Mesendoderm (in vitro differentiated cells): Measurements from ENCODE around the gene NRXN3.
A peak's percentile ranks its signal among the peaks of the same experiment; 100 is the strongest.

Experiments used
- DNase-seq: peaks from one replicate; pipeline ENCODE4 v3.0.0; 2013
- H2AK5ac ChIP-seq: 2 replicates; pipeline ENCODE4 v1.6.1; 2013; ENCODE audit warnings: low read length, inconsistent platforms
- H2BK120ac ChIP-seq: 2 replicates; pipeline ENCODE4 v1.6.1; 2013; ENCODE audit warnings: low read depth, mild to moderate bottlenecking, low read length, moderate library complexity, mixed read lengths
- H2BK15ac ChIP-seq: replicated peaks from 2 replicates; pipeline ENCODE4 v1.6.1; 2013; ENCODE audit warnings: low read depth, mild to moderate bottlenecking, moderate library complexity
- H2BK5ac ChIP-seq: 2 replicates; pipeline ENCODE4 v1.6.1; 2013; ENCODE audit warnings: low read length, inconsistent platforms
- H3K18ac ChIP-seq: 2 replicates; pipeline ENCODE4 v1.6.1; 2013; ENCODE audit warnings: mild to moderate bottlenecking, low read length, mixed read lengths
- H3K23ac ChIP-seq: one replicate; pipeline ENCODE4 v1.6.1; 2013; ENCODE audit warnings: low read length
- H3K27ac ChIP-seq: 2 replicates; pipeline ENCODE4 v1.5.1; 2013; ENCODE audit warnings: low read depth, mild to moderate bottlenecking, inconsistent platforms, low read length, moderate library complexity
- H3K27me3 ChIP-seq: 2 replicates; pipeline ENCODE4 v1.6.1; 2013; ENCODE audit warnings: low read length, control low read depth, mild to moderate bottlenecking, inconsistent platforms; ENCODE audit not compliant: insufficient read depth, poor library complexity
- H3K36me3 ChIP-seq: 2 replicates; pipeline ENCODE4 v1.6.1; 2013; ENCODE audit warnings: low read length, inconsistent platforms; ENCODE audit not compliant: control insufficient read depth, insufficient read depth
- H3K4ac ChIP-seq: one replicate; pipeline ENCODE4 v1.6.1; 2013; ENCODE audit warnings: low read depth, mild to moderate bottlenecking, low read length, moderate library complexity
- H3K4me1 ChIP-seq: 2 replicates; pipeline ENCODE4 v1.6.1; 2013; ENCODE audit warnings: low read depth, low read length, inconsistent platforms; ENCODE audit not compliant: control insufficient read depth
- H3K4me2 ChIP-seq: 2 replicates; pipeline ENCODE4 v1.6.1; 2013; ENCODE audit warnings: low read length
- H3K4me3 ChIP-seq: 2 replicates; pipeline ENCODE4 v1.5.1; 2013; ENCODE audit warnings: mild to moderate bottlenecking, low read length
- H3K56ac ChIP-seq: one replicate; pipeline ENCODE4 v1.6.1; 2013; ENCODE audit warnings: low read length
- H3K79me1 ChIP-seq: 2 replicates; pipeline ENCODE4 v1.6.1; 2013; ENCODE audit warnings: low read length, inconsistent platforms
- H3K79me2 ChIP-seq: 2 replicates; pipeline ENCODE4 v1.6.1; 2013; ENCODE audit warnings: mild to moderate bottlenecking, low read length; ENCODE audit not compliant: control insufficient read depth, insufficient read depth
- H3K9ac ChIP-seq: 2 replicates; pipeline ENCODE4 v1.6.1; 2013; ENCODE audit warnings: low read length, inconsistent platforms
- H4K5ac ChIP-seq: one replicate; pipeline ENCODE4 v1.6.1; 2013; ENCODE audit warnings: low read length
- H4K8ac ChIP-seq: one replicate; pipeline ENCODE4 v1.6.1; 2013; ENCODE audit warnings: low read depth, mild to moderate bottlenecking, control low read depth, low read length, moderate library complexity
- WGBS: extraction: QIAGEN DNeasy Blood & Tissue Kit; methylation state at CpG from one replicate; pipeline ENCODE4 v1.1.7; 2013; ENCODE audit warnings: low lambda C conversion rate, missing lambda C conversion rate; ENCODE audit not compliant: insufficient coverage; ENCODE audit errors: extremely low coverage; 5-methylcytosine and 5-hydroxymethylcytosine counted together

The NRXN3 gene

DNA sequence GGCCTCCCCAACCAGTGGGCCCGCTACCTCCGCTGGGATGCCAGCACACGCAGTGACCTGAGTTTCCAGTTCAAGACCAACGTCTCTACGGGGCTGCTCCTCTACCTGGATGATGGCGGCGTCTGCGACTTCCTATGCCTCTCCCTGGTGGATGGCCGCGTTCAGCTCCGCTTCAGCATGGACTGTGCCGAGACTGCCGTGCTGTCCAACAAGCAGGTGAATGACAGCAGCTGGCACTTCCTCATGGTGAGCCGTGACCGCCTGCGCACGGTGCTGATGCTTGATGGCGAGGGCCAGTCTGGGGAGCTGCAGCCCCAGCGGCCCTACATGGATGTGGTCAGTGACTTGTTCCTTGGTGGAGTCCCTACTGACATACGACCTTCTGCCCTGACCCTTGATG is 73.0 kb downstream of the NRXN3 start:
- H3K4me1 ChIP-seq: no peaks in the 10 kb centered on the region
- no peaks in the 10 kb centered on the region for H3K79me1 ChIP-seq
- no CpG with 5 or more reads among the region's 20 CpGs for WGBS
- H3K4me2 ChIP-seq: no peak overlapping the region
- H2BK120ac ChIP-seq: no peak overlapping the region
- no peaks in the 10 kb centered on the region for H3K79me2 ChIP-seq
- no peak overlapping the region for H3K56ac ChIP-seq
- H3K18ac ChIP-seq: no peak overlapping the region
- no peak overlapping the region for H2BK15ac ChIP-seq
- H3K9ac ChIP-seq: no peak overlapping the region
- H3K4ac ChIP-seq: no peak overlapping the region
- no peak overlapping the region for H3K4me3 ChIP-seq
- H3K23ac ChIP-seq: no peak overlapping the region
- no peak overlapping the region for H4K8ac ChIP-seq
- H2BK5ac ChIP-seq: no peak overlapping the region
- no peaks in the 10 kb centered on the region for H3K27me3 ChIP-seq
- H2AK5ac ChIP-seq: no peak overlapping the region
- H3K36me3 ChIP-seq: no peaks in the 10 kb centered on the region
- DNase-seq: no peak
- H4K5ac ChIP-seq: no peak overlapping the region
- no peak overlapping the region for H3K27ac ChIP-seq

DNA sequence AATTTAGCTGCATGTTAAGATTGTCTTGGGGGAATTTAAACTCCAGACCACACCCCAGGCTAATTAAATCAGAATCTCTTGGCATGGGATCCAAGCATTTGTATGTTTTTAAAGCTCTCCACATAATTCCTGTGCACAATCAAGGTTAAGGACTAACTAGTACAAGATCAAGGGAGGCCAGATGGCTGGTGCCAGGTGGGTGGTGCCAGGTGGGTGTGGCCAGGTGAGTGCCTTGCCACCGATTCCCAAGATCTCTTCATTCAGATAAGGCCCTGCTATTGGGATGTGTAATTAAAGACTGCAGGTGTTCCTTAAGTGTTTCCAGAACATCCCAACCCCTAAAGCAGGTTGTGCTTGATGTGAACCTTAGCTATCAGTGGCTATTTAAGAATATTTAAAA is 75.1 kb downstream of the NRXN3 start:
- Histone ChIP-seq H3K9ac (no peak overlapping the region), H4K5ac (no peak overlapping the region), H3K79me2 (no peaks in the 10 kb centered on the region), H3K27ac (no peak overlapping the region), H2BK15ac (no peak overlapping the region), H3K36me3 (no peaks in the 10 kb centered on the region), H2BK120ac (no peak overlapping the region), H2BK5ac (no peak overlapping the region), H3K4ac (no peak overlapping the region), H3K4me2 (no peak overlapping the region), H3K4me1 (peaks cover 2% of the 10 kb centered on the region), H3K27me3 (no peaks in the 10 kb centered on the region), H3K79me1 (no peaks in the 10 kb centered on the region), H2AK5ac (no peak overlapping the region), H3K18ac (no peak overlapping the region), H3K23ac (no peak overlapping the region), H3K4me3 (no peak overlapping the region), H4K8ac (no peak overlapping the region), H3K56ac (no peak overlapping the region)
- no CpG with 5 or more reads among the region's 1 CpG for WGBS
- DNase-seq: no peak

DNA sequence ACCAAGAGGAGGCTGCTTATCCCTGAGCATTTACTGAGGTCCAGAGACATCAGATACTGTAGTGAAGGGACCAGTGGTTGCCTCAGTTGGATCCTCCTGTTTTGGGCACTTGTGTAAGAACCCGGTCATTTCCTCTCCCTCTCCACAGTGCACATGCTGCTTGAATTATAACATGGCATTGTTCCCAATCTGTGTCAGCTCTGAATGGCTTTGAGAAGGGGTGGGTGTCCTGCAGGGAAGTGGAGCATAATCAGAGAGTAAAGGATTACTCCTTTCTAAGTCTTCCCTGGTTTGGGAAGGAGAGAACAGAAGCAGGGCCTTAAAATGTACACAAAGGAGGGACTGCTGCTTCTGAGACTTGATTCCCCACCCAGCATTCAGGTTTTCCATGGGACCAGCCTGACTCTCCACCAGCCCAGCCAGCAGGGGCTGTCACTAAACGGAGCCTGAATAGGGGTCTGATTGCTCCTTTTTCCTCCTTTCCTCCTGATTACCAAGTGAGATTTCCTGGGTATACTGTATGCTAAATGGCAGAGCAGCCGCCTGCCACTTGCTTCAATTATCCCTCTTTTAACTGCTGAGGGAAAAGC is 78.4 kb downstream of the NRXN3 start:
- H4K5ac ChIP-seq: no peak overlapping the region
- H3K27ac ChIP-seq: no peak overlapping the region
- no peaks in the 10 kb centered on the region for H3K27me3 ChIP-seq
- DNase-seq: peak; percentile 14
- no peak overlapping the region for H2BK15ac ChIP-seq
- H3K9ac ChIP-seq: no peak overlapping the region
- H3K4me1 ChIP-seq: peaks cover 2% of the 10 kb centered on the region
- no peak overlapping the region for H2BK120ac ChIP-seq
- no CpG with 5 or more reads among the region's 3 CpGs for WGBS
- no peak overlapping the region for H3K4me3 ChIP-seq
- H2BK5ac ChIP-seq: no peak overlapping the region
- H3K79me2 ChIP-seq: no peaks in the 10 kb centered on the region
- no peaks in the 10 kb centered on the region for H3K79me1 ChIP-seq
- H3K36me3 ChIP-seq: no peaks in the 10 kb centered on the region
- no peak overlapping the region for H3K18ac ChIP-seq
- no peak overlapping the region for H4K8ac ChIP-seq
- H3K56ac ChIP-seq: no peak overlapping the region
- H3K4me2 ChIP-seq: no peak overlapping the region
- H3K23ac ChIP-seq: no peak overlapping the region
- H3K4ac ChIP-seq: no peak overlapping the region
- no peak overlapping the region for H2AK5ac ChIP-seq

DNA sequence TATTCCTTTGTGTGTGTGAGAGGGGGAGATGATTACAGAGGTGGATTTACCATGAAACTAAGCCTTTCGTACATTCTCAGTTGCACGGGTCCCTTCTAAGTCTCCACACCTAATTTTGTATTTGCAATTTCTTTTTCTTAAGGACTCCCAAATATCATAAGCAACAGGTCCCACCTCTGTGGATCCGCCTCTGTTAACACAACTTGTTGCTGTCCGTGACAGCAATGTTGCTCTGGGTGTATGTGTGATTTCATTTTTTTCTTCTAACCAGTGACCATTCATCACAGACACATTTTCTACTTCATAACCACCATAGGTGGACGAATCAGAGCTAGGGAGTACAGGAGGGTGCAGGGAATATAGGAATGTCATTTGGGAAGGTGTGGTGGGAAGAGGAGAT is 81.1 kb downstream of the NRXN3 start:
- H3K4ac ChIP-seq: no peak overlapping the region
- DNase-seq: no peak
- H3K56ac ChIP-seq: no peak overlapping the region

DNA sequence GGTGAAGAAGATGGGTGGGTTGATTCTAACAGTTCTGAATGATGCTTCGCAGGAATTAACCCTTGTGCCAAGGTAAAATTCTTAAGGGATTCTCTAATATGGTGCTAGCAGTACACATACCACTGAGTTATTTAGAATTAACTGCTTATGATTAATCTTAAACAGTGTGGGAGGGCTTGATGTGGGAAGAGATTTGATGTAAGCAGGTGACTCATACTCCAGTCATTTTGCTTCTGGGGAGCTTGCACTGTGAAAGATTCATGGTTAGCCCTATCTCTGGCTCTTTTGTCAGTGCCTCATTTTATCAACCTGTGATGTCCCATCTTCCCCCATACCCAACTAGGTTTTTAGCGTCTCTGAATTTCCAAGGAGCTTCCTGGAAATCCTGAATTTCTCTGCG is 83.8 kb downstream of the NRXN3 start:
- H3K27me3 ChIP-seq: no peaks in the 10 kb centered on the region
- no peaks in the 10 kb centered on the region for H3K4me1 ChIP-seq
- no peak overlapping the region for H3K56ac ChIP-seq
- H2BK15ac ChIP-seq: no peak overlapping the region
- H3K18ac ChIP-seq: no peak overlapping the region
- no peaks in the 10 kb centered on the region for H3K79me1 ChIP-seq
- H4K5ac ChIP-seq: no peak overlapping the region
- H2AK5ac ChIP-seq: no peak overlapping the region
- H3K4me2 ChIP-seq: no peak overlapping the region
- no CpG with 5 or more reads among the region's 3 CpGs for WGBS
- no peak overlapping the region for H3K27ac ChIP-seq
- H3K36me3 ChIP-seq: no peaks in the 10 kb centered on the region
- H3K23ac ChIP-seq: no peak overlapping the region
- H3K4me3 ChIP-seq: no peak overlapping the region
- no peak overlapping the region for H2BK120ac ChIP-seq
- H2BK5ac ChIP-seq: no peak overlapping the region
- DNase-seq: no peak
- H3K9ac ChIP-seq: no peak overlapping the region
- H3K79me2 ChIP-seq: no peaks in the 10 kb centered on the region
- H3K4ac ChIP-seq: no peak overlapping the region
- no peak overlapping the region for H4K8ac ChIP-seq

More for the DNA sequence above, 81.1 kb downstream of the NRXN3 start:
- Histone ChIP-seq H3K4me3 (no peak overlapping the region), H3K79me2 (no peaks in the 10 kb centered on the region), H3K23ac (no peak overlapping the region), H4K8ac (no peak overlapping the region), H3K27me3 (no peaks in the 10 kb centered on the region), H2BK15ac (no peak overlapping the region), H3K4me2 (no peak overlapping the region), H3K9ac (no peak overlapping the region), H3K18ac (no peak overlapping the region), H3K36me3 (no peaks in the 10 kb centered on the region), H4K5ac (no peak overlapping the region), H3K27ac (no peak overlapping the region), H3K79me1 (no peaks in the 10 kb centered on the region), H2BK5ac (no peak overlapping the region), H2AK5ac (no peak overlapping the region), H3K4me1 (peaks cover 2% of the 10 kb centered on the region), H2BK120ac (no peak overlapping the region)
- no CpG with 5 or more reads among the region's 5 CpGs for WGBS

DNA sequence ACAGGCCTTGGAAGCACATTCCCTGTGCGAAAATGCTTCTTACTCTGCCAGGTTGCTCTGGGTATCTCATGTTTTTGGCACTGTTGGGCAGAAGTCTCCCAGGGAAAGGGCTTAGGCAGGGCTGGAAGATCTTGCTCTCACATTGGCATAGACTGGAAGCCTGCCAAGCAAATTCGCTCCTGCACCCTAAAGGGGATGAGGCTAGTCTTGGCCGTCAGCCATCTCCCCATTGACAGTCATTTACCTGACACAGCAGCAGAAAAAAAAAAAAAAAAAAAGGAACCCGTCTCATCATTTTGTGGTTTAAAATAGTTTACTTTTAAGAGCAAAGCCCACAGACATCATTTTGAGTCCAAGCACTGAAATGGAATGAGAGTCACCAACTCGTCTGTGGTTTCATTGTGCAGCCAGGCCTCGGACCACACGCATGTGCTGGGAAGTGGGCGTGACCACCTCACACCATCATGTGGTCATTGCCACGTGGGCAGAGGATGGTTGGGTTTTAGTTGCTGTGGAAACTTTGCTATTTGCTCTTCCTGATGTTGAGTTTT is 84.8 kb downstream of the NRXN3 start:
- Histone ChIP-seq H4K8ac (no peak overlapping the region), H3K18ac (no peak overlapping the region), H2AK5ac (no peak overlapping the region), H3K79me1 (no peaks in the 10 kb centered on the region), H2BK120ac (no peak overlapping the region), H2BK5ac (no peak overlapping the region), H3K36me3 (no peaks in the 10 kb centered on the region), H2BK15ac (no peak overlapping the region), H3K27me3 (no peaks in the 10 kb centered on the region), H3K4me1 (no peaks in the 10 kb centered on the region), H3K9ac (no peak overlapping the region), H3K79me2 (no peaks in the 10 kb centered on the region), H3K56ac (no peak overlapping the region), H3K23ac (no peak overlapping the region), H4K5ac (no peak overlapping the region), H3K4me2 (no peak overlapping the region), H3K4me3 (no peak overlapping the region), H3K27ac (no peak overlapping the region), H3K4ac (no peak overlapping the region)
- WGBS: no CpG with 5 or more reads among the region's 9 CpGs
- no peak for DNase-seq
